Measurements from ENCODE around the gene TMEM196.

- TF ChIP-seq CTCF (IDR thresholded peaks at IDR 0.05; ENCODE audit: extremely low read depth in 1 of 2, insufficient read depth in 1 of 2, low read depth in 1 of 2, low read length in 2 of 2) = no peak
- TF ChIP-seq POLR2A (IDR thresholded peaks at IDR 0.05; ENCODE audit: low read depth, low read length) = no peak
- no peak for TF ChIP-seq MAX (IDR thresholded peaks at IDR 0.05; ENCODE audit: insufficient read depth, insufficient read length)
- no peak for TF ChIP-seq MYC (IDR thresholded peaks at IDR 0.05; ENCODE audit: low read depth, low read length)
- no peak for TF ChIP-seq POLR2AphosphoS5 (IDR thresholded peaks at IDR 0.05; ENCODE audit: insufficient read depth, low read depth, low read length)
- TF ChIP-seq EZH2 (IDR thresholded peaks at IDR 0.05; ENCODE audit: borderline replicate concordance, low read depth, low read length, severe bottlenecking) = no peak
- no peak for TF ChIP-seq FOS (IDR thresholded peaks at IDR 0.05; ENCODE audit: borderline replicate concordance, insufficient read depth, low read length)
- TF ChIP-seq JUN (IDR thresholded peaks at IDR 0.05; ENCODE audit: borderline replicate concordance, insufficient read depth, insufficient read length, low read depth) = no peak
These were observed 81.1 kb downstream of the TMEM196 start for GRCh38 chr7:19692111-19692828.
